ENCODE measurements around the gene YOD1. TPM values are rescaled to one million over a fixed set of nuclear protein-coding genes. Genes with fewer than 3 reads are reported as not detected.

YOD1 gene
- total RNA-seq, 4 donors from 2014 or later, result 9.6 to 32.0 (median 22.9) TPM

- Histone ChIP-seq H3K9me3 (no peaks in the 10 kb centered on the region), H3K4me3 (no peak overlapping the region), H3K4me1 (peaks cover 0 to 28% (median 0%) of the 10 kb centered on the region in 3 donors), H3K36me3 (no peaks in the 10 kb centered on the region), H3K27me3 (peaks cover 0 to 12% (median 0%) of the 10 kb centered on the region in 4 donors), H3K27ac (peak overlapping the region in 3 of 4 donors; percentile 44 to 98 (median 97))
- DNase-seq, result no peak
- intact Hi-C loops (cut with DNase I), result no loop called here
- TF ChIP-seq CTCF (IDR thresholded peaks at IDR 0.05) (no peak), POLR2A (IDR thresholded peaks at IDR 0.05) (no peak)
These were observed 16.0 kb downstream of the YOD1 start for GRCh38 chr1:207034998-207035397.

GRCh38 chr1:207034208-207034607 is 16.8 kb downstream of the YOD1 start:
- peaks cover 0 to 12% (median 0%) of the 10 kb centered on the region in 4 donors for H3K27me3 ChIP-seq
- no peaks in the 10 kb centered on the region for H3K36me3 ChIP-seq
- TF ChIP-seq POLR2A (IDR thresholded peaks at IDR 0.05), result no peak
- 46 to 58% methylated on average over 1 of the region's 1 CpG for WGBS, 2 donors
- H3K27ac ChIP-seq, result peak overlapping the region; percentile 85 to 98 (median 96)
- DNase-seq, result no peak
- intact Hi-C loops (cut with DNase I), result no loop called here
- peaks cover 0 to 35% (median 0%) of the 10 kb centered on the region in 3 donors for H3K4me1 ChIP-seq
- no peaks in the 10 kb centered on the region for H3K9me3 ChIP-seq
- no peak overlapping the region for H3K4me3 ChIP-seq

DNA sequence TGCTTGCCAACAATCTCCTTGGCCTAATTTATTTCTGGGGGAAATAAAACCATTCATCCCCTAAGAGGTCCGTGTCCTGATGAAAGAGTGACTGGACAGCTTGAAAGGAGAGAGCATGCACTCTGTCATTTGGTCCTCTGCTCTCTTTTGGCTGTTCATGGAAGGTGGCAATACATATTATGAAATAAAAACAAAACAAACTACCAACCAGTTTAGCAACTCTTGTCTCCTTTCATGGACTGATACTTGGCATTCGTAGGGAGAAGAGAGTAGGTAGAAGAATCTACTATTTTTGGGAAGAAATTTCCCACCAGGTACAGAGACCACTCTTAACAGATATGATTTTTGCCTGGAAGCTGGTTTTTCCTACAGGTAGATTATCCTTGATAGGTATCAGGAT is 17.7 kb downstream of the YOD1 start:
- 46% methylated on average over 1 to 2 of the region's 2 CpGs for WGBS, 2 donors
- no peaks in the 10 kb centered on the region for H3K36me3 ChIP-seq

GRCh38 chr1:207032528-207033017 is 18.4 kb downstream of the YOD1 start, which contains the start of gene C1orf116:
Gene C1orf116 (minus strand): TSS chr1:207032756. CDS start chr1:207027598, 5,158 bp downstream.
- Histone ChIP-seq H3K27ac (peak within 1 kb of the TSS; percentile 85 to 98 (median 96)), H3K36me3 (no peaks in the 10 kb centered on the region), H3K4me3 (peak within 1 kb of the TSS; percentile 48 to 55 (median 52)), H3K27me3 (peaks cover 0 to 12% (median 0%) of the 10 kb centered on the region in 4 donors), H3K4me1 (peaks cover 0 to 52% (median 0%) of the 10 kb centered on the region in 3 donors), H3K9me3 (no peaks in the 10 kb centered on the region)
- no peak for DNase-seq
- 0% methylated on average over 1 of the region's 1 CpG for WGBS, 2 donors
- intact Hi-C loops (cut with DNase I), result no loop called here
- peak in 1 of 6 experiments; percentile 5 for TF ChIP-seq CTCF (IDR thresholded peaks at IDR 0.05)
- TF ChIP-seq POLR2A (IDR thresholded peaks at IDR 0.05), result peak in 3 of 4 donors; percentile 80 to 93 (median 91)

More for the DNA sequence above, 17.7 kb downstream of the YOD1 start:
- Histone ChIP-seq H3K4me1 (peaks cover 0 to 44% (median 0%) of the 10 kb centered on the region in 3 donors), H3K27me3 (peaks cover 0 to 12% (median 0%) of the 10 kb centered on the region in 4 donors), H3K4me3 (peak overlapping the region in 1 of 4 donors; percentile 2), H3K9me3 (no peaks in the 10 kb centered on the region), H3K27ac (peak overlapping the region; percentile 85 to 98 (median 96))
- DNase-seq, result no peak
- TF ChIP-seq POLR2A (IDR thresholded peaks at IDR 0.05) (no peak), CTCF (IDR thresholded peaks at IDR 0.05) (no peak)
- intact Hi-C loops (cut with DNase I), result no loop called here

- no peak for DNase-seq
- Histone ChIP-seq H3K4me1 (peaks cover 0 to 60% (median 0%) of the 10 kb centered on the region in 3 donors), H3K36me3 (no peaks in the 10 kb centered on the region), H3K27me3 (peaks cover 0 to 12% (median 0%) of the 10 kb centered on the region in 4 donors), H3K4me3 (peak overlapping the region; percentile 48 to 55 (median 52)), H3K9me3 (no peaks in the 10 kb centered on the region), H3K27ac (peak overlapping the region; percentile 85 to 98 (median 96))
- TF ChIP-seq POLR2A (IDR thresholded peaks at IDR 0.05) (peak in 3 of 4 donors; percentile 52 to 72 (median 64)), CTCF (IDR thresholded peaks at IDR 0.05) (no peak)
- 36 to 48% methylated on average over 7 of the region's 7 CpGs for WGBS, 2 donors
- intact Hi-C loops (cut with DNase I), result no loop called here
These were observed 19.3 kb downstream of the YOD1 start for GRCh38 chr1:207031632-207032264.

All from esophagus squamous epithelium (tissue), 5 donors.